HG02852 (cell line): Measurements from ENCODE around the gene SVIL.
"Not testable (repeated sequence)": the region's sequence is repeated elsewhere in the genome, so short reads cannot be mapped to it uniquely, and the experiment has no call there.

Experiments
- ATAC-seq: cut with Tn5 transposase; IDR thresholded peaks from one replicate; pipeline ENCODE4 v1.9.1; 2021; ENCODE audit warnings: mild to moderate bottlenecking, moderate library complexity; ENCODE audit not compliant: unreplicated experiment

The SVIL gene

GRCh38 chr10:29493697-29494096 lies 141.1 kb downstream of the SVIL start:
- no peak for ATAC-seq

DNA sequence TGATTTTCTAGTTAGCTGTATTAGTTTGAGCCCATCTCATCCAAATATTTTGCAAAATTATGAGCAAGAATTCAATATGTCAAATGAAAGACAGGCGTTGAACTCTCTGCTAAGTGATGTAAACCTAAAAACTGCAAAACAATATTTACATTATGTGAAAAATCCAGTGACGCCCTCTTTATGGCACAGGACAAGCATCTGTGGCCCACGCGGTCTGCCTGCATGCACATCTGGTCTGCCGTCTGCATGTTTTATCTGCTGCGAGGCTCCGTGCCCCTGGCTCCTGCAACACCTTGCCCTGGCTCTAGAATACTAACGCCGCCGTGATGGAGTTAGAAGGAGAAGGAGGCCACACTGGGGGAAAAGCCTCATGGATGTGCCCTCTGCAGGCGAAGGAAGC lies 142.0 kb downstream of the SVIL start:
- no peak for ATAC-seq

DNA sequence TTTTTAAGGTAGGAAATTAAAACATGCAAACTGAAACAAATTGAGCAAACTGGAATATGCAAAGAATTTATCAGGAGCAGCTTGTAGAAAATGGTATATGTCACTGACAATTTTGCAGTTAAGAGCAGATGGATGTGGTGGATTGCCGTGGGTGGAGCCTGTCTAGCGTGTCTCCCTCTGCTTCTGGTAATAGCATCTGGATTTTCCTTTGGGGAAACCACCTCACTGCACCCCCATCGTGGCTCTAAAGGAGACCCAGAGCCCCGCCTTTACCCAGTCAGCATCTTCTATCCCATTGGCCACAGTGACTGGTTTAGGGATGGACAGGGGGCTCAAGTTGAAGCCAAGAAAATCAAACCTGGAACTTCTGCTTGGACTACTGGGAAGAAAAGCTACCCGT lies 142.9 kb downstream of the SVIL start:
- no peak for ATAC-seq

- ATAC-seq: not testable (repeated sequence)
Observed at GRCh38 chr10:29490781-29491280, 143.9 kb downstream of the SVIL start.

DNA sequence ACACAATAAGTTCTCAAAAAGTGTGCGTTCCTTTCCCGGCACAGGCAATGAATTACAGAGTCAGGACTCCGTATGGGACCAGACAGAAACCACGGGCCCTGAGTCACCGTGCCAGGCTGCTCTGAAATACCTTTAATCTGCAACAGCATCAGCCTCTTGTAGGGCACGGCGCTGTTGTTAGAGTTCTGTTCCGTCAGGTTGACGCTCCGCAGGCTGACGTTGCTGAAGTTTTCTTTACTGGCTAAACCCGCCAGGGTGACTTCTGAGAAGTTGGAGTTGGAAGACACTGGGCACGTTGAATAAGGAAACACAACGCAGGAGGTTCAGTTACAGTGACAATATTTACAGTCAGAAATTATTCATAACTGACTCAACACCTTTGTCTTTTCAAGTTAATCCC lies 146.3 kb downstream of the SVIL start:
- ATAC-seq: not testable (repeated sequence)

GRCh38 chr10:29487884-29488266 lies 146.9 kb downstream of the SVIL start:
- ATAC-seq: not testable (repeated sequence)

DNA sequence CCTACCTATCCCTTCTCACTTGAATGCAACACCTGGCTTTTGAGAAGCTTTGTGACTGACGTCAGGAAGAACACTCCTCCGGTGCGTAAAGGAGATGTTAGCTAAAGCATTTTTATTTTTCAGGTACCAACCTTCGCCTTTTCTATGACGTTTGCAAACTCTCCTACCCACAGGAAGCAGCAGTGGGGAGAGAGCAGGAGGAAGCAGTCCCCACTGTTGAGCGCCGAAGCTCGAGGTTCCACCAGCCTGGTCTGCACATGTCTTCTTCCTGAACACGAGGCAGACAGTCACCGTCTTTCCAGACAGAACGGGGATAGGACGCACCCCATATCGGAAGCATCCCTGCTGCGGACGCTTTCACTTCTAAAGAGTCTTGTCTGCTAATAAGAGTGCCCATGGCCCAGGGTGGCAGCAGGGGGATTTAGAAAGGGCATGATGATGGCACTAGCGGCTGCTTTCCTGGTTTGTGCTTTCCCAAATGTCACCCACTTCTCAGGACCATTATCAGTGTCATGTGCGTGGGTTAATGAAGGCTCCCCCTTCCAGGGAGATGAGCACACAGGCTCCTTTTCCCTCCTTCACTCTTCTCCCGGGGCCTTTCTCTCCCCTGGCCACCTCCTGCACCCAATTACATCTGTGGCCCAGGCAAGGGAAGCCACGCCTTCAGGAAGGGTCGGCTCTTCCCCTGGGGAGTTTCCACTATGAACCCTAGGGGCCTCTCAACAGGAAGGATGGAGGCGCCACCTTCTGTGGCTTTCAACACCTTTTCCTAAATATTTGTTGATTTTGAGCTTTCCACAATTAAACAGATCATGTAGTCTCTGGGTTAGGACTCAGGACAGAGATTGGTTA lies 147.5 kb downstream of the SVIL start:
- not testable (repeated sequence) for ATAC-seq

DNA sequence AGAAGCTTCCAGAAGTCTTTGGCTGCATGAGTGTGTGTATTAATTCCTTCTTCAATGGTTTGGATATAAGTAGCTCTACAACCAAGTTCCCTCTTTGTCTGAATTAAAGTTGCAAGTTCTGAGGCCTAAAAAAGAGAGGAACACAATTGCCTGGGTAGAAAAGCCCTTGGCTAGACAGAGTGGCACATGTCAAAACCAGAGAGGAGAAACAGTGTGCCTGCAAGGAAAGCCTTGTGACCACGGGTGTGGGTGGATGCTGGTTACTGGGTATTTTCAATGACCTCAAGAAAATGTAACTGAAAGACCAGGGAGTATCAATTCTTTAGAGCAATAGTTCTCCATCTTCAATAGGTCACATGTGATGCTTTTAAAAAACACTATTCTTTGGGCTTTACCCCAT lies 148.3 kb downstream of the SVIL start:
- ATAC-seq: no peak

DNA sequence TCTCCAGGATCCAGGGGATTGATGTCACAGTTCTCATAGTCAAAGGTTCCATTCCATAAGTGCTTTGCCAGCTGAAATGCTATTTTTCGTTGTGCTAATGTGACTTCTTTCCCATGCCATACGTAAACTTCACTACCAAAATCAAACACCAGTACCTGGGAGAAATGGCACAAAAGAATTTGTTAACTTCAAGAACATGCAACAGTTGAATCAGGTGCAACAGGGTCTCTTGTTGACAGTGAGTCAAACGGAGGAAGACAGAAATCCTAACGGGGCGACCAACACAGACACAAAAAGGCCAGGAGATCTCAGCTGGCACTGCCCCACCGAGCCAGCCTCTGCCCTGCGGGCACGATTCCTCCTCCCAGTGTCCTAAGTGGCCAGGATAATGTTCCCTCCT lies 150.1 kb downstream of the SVIL start:
- not testable (repeated sequence) for ATAC-seq

- no peak for ATAC-seq
Observed at GRCh38 chr10:29482591-29483431, 152.0 kb downstream of the SVIL start.

DNA sequence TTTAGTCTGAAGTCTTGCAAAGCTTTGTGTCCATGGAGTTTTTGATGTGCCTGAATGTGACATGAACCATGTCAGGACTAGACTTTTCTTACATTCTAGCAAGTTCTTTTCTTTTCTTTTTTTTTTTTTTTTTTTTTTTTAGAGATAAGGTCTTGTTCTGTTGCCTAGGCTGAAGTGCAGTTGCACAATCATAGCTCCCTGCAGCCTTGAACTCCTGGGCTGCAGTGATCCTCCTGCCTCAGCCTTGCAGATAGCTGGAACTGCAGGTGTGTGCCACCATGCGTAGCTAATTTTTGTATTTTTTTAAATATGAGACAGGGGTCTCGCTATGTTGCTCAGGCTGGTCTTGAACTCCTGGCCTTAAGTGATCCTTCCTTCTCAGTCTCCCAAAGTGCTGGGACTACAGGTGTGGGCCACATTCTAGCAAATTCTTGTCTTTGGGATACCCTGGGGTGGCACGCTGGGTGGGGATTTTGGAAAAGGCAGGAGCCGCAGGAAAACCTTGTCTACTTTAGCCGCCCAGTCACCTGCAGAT lies 152.8 kb downstream of the SVIL start:
- no peak for ATAC-seq

- ATAC-seq: no peak
Observed at GRCh38 chr10:29479981-29480954, 154.5 kb downstream of the SVIL start.

DNA sequence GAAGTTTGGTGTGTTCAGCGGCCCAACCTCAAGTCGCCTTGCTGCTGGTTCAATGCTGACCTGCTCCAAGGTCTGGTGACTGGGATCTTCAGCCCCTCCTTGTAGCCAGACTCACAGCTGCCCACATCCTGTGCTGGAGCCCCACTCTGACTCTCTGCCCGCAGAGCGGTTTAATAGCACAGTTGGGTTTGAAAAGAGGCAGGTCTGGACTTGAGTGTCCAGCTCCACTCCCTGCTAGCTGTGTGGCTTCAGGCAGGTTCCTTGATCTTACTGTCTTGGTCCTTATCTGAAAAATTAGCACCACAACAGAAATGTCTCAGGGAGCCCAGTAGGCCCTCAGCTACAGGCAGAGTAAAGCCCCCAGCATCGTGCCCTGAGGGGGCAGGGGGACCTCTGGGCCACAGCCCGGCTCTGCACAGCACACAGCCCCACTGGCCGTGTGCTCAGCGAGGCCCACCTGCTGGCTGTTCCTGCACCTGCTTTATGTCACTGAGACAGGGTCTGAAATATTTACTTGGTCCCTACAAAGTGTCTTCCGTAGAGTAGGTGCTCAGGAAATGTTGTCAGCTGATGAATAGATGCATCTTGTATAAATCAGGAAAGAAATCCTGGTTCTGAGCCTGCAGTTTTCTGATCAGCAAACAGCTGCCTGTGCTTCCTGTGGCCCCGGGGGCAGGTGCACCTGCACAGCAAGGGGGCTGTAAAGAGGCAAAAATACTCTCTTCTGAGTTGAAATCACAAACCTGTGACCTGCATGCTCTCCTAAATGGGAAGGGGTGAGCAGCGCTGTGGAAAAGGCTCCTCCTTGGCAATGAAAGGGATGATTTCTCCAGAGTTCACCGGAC lies 155.5 kb downstream of the SVIL start:
- ATAC-seq: no peak

DNA sequence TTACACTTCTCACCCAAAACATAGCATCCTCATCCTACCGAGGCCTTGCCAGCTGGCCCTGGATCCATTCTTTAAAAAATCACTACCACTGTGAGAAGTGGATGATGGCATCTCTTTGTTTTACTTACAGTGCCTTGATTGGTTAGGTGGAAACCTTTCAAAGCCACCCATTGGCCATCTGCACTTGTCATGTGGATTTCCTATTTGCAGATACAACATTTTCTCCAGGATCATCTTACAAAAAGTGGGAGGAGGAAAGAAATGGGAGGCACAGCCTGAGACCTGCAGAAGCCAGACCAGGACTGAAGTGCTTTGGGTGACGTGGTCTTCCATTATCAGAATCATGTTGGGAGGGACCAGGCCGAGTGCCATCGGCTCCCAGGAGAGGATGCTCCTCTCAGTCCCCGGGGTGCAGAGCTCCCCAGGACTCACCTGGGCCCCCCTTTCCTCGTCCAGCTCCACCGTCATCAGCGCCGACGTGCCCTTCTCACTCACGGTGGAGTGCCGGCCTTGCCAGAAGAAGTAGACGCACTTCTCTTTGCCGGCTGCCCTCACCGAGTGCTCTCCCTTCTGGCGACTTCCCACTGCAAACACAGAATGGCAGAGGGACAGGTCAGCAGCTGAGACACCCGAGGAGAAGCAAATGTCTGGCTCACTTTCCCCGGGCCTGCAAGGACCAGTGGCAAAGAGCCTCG lies 161.2 kb downstream of the SVIL start:
- no peak for ATAC-seq

DNA sequence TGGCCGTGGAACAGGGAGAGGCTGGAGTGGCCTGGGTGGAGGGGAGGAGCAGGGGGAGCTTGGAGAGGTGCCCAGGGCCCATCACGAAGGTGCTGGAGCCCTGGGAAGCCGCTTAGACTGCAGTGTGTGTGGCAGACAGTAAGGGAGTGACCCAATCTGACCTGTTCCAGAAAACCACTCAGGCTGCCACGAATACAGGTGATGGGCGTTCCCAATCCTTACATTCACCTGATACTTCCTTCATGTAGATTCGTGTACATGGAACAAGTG lies 161.7 kb downstream of the SVIL start:
- ATAC-seq: no peak

DNA sequence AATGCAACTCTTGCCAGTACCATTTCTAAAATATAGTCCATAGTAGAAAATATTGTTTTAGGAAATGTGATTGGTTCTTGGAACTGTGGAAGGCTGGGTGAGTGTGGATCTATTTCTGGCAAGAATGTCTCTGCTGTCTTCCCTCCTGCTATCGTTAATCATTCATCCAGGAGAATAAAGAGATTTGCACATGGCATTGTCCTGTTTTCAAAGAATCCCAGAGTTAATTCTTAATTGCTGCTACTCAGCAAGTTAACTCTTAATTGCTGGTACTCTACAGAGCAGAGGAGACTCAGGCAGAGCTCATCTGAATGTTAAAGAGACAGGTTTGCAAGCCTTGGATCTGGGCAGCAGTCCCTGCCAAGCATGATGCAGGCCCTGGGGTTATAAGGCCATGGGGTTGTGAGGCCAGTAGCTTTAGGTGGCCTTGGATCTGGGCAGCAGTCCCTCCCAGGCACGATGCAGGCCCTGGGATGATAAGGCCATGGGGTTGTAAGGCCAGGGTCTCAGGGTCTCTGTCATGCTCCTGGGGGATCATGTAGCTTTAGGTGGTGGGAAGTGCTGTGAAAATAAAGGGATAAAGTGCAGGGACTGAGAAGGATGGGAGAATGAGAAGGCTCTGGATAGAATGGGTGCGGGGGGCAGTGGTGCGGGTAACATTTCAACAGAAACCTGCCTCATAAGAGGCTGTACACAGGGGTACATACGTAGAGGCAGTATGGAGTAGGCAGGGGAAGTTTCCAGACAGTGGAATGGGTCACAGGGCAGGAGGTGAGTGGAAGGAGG lies 162.3 kb downstream of the SVIL start:
- no peak for ATAC-seq

GRCh38 chr10:29471544-29471859 lies 163.3 kb downstream of the SVIL start:
- no peak for ATAC-seq

GRCh38 chr10:29470843-29471543 lies 163.8 kb downstream of the SVIL start:
- ATAC-seq: no peak
